H1 (cell line): ENCODE data around the gene PRR3. TPM values are rescaled to one million over a fixed set of nuclear protein-coding genes. Genes with fewer than 3 reads are reported as not detected.

Source experiments
- ATF3 ChIP-seq: IDR thresholded peaks from 2 replicates; pipeline ENCODE4 v1.6.1; 2011; ENCODE audit warnings: low read depth, mild to moderate bottlenecking, low read length; ENCODE audit not compliant: insufficient read depth
- BRCA1 ChIP-seq: IDR thresholded peaks from 2 replicates; pipeline ENCODE4 v1.6.1; 2012; ENCODE audit warnings: low read depth, low read length, improper control_type of control experiment
- EGR1 ChIP-seq: IDR thresholded peaks from 2 replicates; pipeline ENCODE4 v1.6.1; 2011; ENCODE audit warnings: low read depth, low read length, borderline replicate concordance
- NRF1 ChIP-seq: IDR thresholded peaks from 2 replicates; pipeline ENCODE4 v1.6.1; 2011; ENCODE audit warnings: mild to moderate bottlenecking, low read depth, low read length, improper control_type of control experiment
- POLR2A ChIP-seq, 2 experiments: IDR thresholded peaks; 1 replicate in 1 of 2; 2 replicates in 1 of 2; pipeline ENCODE4 v1.6.1; 2011; ENCODE audit warnings: low read depth in 2 of 2, low read length in 2 of 2, mild to moderate bottlenecking in 2 of 2; ENCODE audit errors: control extremely low read depth in 1 of 2
- RNF2 ChIP-seq: fragments of 200-900, 300-1000 bp; sonication (generic); IDR thresholded peaks from 2 replicates; pipeline ENCODE4 v1.7.1; 2016; ENCODE audit warnings: borderline replicate concordance, low read depth, mild to moderate bottlenecking, antibody characterized with exemption, low read length; ENCODE audit not compliant: poor library complexity, severe bottlenecking; ENCODE audit errors: missing control alignments
- SAP30 ChIP-seq: fragments of 300-600 bp; sonication (generic); IDR thresholded peaks from 2 replicates; pipeline ENCODE4 v1.7.1; 2012; ENCODE audit warnings: low read length, moderate library complexity, mild to moderate bottlenecking, inconsistent platforms; ENCODE audit not compliant: insufficient read depth, insufficient replicate concordance
- TBP ChIP-seq: IDR thresholded peaks from 2 replicates; pipeline ENCODE4 v1.6.1; 2011; ENCODE audit warnings: low read depth, low read length, improper control_type of control experiment
- polyA plus RNA-seq, 7 experiments: library from polyadenylated mRNA; depleted of rRNA in 3 of 7; stranded (reverse) in 5 of 7; unstranded in 2 of 7; fragments of >200 nt in 5 of 7; fragments of 200-250 nt in 2 of 7; gene quantifications; 1 replicate in 5 of 7; 2 replicates in 1 of 7; 4 replicates in 1 of 7; pipeline versions ENCODE4 v1.2.1 to v1.2.3, GENCODE V29; 2011 to 2013; ENCODE audit warnings: missing spikeins in 2 of 7, mixed read lengths in 2 of 7
- total RNA-seq: library from RNA; stranded (reverse); fragmentation: NEBNext Ultra II Directional; extraction: Animal tissue kit (Norgen Biotek cat#: 25700); gene quantifications from 2 replicates; pipeline ENCODE4 v1.2.1, GENCODE V29; 2021
- TF ChIP-seq, protein P1 (sequence below): fragments of 300-600 bp; sonication (generic); IDR thresholded peaks from 2 replicates; pipeline ENCODE4 v1.7.1; 2012; ENCODE audit warnings: low read length, moderate library complexity, mild to moderate bottlenecking, inconsistent platforms; ENCODE audit not compliant: insufficient replicate concordance

Gene PRR3
- total and polyA plus RNA-seq, 2 of the 8 experiments (the other 6 are each of a cell fraction or from before 2014, with no cell fraction given) = 10.5 to 24.2 TPM

DNA sequence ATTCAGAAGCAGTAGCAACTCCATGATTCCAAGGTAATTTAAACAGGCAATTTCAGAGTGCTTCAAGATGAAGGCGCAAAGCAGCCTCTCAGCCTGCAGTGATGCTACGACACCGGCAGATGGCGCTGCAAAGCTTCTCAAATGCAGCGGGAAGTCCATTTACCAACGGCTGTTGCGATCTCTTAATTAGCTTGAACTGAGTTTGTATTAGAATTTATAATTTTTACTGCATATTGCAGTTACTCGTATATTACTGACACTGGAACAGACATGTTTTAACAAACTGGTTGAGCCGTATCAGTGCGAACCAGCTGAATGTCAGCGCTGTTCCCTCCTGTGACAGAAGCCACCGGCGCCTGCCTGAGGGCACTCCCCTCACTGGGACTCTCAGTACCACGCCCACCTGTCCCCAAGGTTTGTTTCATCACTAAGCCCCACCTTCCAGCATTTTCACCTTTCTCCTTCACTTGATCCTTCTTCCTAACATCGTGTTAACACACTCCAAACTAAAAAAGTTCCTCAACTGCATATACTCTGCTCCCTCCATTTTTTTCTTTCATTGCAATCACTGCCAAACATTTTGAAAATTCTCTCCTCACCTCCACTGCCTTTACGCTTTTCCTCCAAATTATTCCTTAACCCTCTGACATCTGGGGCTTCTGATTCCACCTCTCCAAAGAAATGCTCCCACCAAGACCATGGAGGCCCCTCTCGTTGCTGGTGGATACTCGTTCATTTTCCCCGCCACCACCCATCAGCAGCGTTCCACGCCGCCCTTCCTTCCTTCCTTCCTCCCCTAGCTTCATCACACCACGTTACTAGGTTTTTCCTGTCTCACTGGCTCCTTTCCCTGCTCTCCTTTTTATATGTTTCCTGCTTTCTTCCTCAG is 15.3 kb upstream of the PRR3 start (continued):
- TF ChIP-seq, protein P1, sequence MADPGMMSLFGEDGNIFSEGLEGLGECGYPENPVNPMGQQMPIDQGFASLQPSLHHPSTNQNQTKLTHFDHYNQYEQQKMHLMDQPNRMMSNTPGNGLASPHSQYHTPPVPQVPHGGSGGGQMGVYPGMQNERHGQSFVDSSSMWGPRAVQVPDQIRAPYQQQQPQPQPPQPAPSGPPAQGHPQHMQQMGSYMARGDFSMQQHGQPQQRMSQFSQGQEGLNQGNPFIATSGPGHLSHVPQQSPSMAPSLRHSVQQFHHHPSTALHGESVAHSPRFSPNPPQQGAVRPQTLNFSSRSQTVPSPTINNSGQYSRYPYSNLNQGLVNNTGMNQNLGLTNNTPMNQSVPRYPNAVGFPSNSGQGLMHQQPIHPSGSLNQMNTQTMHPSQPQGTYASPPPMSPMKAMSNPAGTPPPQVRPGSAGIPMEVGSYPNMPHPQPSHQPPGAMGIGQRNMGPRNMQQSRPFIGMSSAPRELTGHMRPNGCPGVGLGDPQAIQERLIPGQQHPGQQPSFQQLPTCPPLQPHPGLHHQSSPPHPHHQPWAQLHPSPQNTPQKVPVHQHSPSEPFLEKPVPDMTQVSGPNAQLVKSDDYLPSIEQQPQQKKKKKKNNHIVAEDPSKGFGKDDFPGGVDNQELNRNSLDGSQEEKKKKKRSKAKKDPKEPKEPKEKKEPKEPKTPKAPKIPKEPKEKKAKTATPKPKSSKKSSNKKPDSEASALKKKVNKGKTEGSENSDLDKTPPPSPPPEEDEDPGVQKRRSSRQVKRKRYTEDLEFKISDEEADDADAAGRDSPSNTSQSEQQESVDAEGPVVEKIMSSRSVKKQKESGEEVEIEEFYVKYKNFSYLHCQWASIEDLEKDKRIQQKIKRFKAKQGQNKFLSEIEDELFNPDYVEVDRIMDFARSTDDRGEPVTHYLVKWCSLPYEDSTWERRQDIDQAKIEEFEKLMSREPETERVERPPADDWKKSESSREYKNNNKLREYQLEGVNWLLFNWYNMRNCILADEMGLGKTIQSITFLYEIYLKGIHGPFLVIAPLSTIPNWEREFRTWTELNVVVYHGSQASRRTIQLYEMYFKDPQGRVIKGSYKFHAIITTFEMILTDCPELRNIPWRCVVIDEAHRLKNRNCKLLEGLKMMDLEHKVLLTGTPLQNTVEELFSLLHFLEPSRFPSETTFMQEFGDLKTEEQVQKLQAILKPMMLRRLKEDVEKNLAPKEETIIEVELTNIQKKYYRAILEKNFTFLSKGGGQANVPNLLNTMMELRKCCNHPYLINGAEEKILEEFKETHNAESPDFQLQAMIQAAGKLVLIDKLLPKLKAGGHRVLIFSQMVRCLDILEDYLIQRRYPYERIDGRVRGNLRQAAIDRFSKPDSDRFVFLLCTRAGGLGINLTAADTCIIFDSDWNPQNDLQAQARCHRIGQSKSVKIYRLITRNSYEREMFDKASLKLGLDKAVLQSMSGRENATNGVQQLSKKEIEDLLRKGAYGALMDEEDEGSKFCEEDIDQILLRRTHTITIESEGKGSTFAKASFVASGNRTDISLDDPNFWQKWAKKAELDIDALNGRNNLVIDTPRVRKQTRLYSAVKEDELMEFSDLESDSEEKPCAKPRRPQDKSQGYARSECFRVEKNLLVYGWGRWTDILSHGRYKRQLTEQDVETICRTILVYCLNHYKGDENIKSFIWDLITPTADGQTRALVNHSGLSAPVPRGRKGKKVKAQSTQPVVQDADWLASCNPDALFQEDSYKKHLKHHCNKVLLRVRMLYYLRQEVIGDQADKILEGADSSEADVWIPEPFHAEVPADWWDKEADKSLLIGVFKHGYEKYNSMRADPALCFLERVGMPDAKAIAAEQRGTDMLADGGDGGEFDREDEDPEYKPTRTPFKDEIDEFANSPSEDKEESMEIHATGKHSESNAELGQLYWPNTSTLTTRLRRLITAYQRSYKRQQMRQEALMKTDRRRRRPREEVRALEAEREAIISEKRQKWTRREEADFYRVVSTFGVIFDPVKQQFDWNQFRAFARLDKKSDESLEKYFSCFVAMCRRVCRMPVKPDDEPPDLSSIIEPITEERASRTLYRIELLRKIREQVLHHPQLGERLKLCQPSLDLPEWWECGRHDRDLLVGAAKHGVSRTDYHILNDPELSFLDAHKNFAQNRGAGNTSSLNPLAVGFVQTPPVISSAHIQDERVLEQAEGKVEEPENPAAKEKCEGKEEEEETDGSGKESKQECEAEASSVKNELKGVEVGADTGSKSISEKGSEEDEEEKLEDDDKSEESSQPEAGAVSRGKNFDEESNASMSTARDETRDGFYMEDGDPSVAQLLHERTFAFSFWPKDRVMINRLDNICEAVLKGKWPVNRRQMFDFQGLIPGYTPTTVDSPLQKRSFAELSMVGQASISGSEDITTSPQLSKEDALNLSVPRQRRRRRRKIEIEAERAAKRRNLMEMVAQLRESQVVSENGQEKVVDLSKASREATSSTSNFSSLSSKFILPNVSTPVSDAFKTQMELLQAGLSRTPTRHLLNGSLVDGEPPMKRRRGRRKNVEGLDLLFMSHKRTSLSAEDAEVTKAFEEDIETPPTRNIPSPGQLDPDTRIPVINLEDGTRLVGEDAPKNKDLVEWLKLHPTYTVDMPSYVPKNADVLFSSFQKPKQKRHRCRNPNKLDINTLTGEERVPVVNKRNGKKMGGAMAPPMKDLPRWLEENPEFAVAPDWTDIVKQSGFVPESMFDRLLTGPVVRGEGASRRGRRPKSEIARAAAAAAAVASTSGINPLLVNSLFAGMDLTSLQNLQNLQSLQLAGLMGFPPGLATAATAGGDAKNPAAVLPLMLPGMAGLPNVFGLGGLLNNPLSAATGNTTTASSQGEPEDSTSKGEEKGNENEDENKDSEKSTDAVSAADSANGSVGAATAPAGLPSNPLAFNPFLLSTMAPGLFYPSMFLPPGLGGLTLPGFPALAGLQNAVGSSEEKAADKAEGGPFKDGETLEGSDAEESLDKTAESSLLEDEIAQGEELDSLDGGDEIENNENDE = no peak
- TF ChIP-seq NRF1 (peak; percentile 11; the same call in 1 of the 2 replicates), ATF3 (no peak), POLR2A (IDR thresholded peaks at IDR 0.05; ENCODE audit: control extremely low read depth in 1 of 2, low read depth in 2 of 2, low read length in 2 of 2) (peak in 1 of 2 experiments; percentile 33; a peak in 1 of 3 replicates), RNF2 (no peak), BRCA1 (no peak), SAP30 (peak; percentile 88), TBP (no peak), EGR1 (no peak)
